Caco-2 (cell line): ENCODE results near the gene ABCC4. TPM values are rescaled to one million over a fixed set of nuclear protein-coding genes. Genes with fewer than 3 reads are reported as not detected.

Source experiments
- BruUV-seq: library from RNA; stranded (reverse); fragments of 400-500 nt; replicated peaks from 2 replicates; lab custom pipeline; 2021; lab: Mats Ljungman, UMichigan
- CTCF ChIA-PET: fragments of 300-600 bp; sonication (Branson Sonifier 250); formaldehyde crosslinking; loops from one replicate; lab custom pipeline; 2022; ENCODE audit warnings: antibody characterized with exemption; lab: Charles Lee
- POLR2A ChIA-PET: fragments of 300-600 bp; sonication (Branson Sonifier 250); formaldehyde crosslinking; loops from one replicate; lab custom pipeline; 2022; ENCODE audit warnings: antibody characterized with exemption; lab: Charles Lee
- DNase-seq, 2 experiments: peaks; one replicate each; pipeline versions ENCODE4 v3.0.0 to v3.0.0-alpha.2; 2020 to 2022
- H3K27me3 ChIP-seq: replicated peaks from 2 replicates; pipeline ENCODE4 v1.6.0; 2011; ENCODE audit warnings: low read length; ENCODE audit not compliant: control insufficient read depth, insufficient read depth
- H3K36me3 ChIP-seq: 2 replicates; pipeline ENCODE4 v1.5.1; 2011; ENCODE audit warnings: low read length; ENCODE audit not compliant: control insufficient read depth, insufficient read depth
- H3K4me1 ChIP-seq: fragments of 250-450 bp; sonication (Bioruptor Pico); 2 replicates; pipeline ENCODE4 v1.5.1; 2020; ENCODE audit warnings: mild to moderate bottlenecking
- H3K4me3 ChIP-seq: 2 replicates; pipeline ENCODE4 v1.5.1; 2011; ENCODE audit warnings: low read depth, mild to moderate bottlenecking, control low read depth, low read length
- H3K9me3 ChIP-seq: fragments of 250-450 bp; sonication (Bioruptor Pico); 2 replicates; pipeline ENCODE4 v1.5.1; 2020; ENCODE audit warnings: mild to moderate bottlenecking, moderate library complexity
- H3K27ac Mint-ChIP-seq: one replicate; pipeline ENCODE4 v1.8.0; 2022; ENCODE audit warnings: mixed read lengths; ENCODE audit not compliant: unreplicated experiment
- H3K27me3 Mint-ChIP-seq: one replicate; pipeline ENCODE4 v1.8.0; 2022; ENCODE audit warnings: mixed read lengths; ENCODE audit not compliant: insufficient read depth, unreplicated experiment
- H3K36me3 Mint-ChIP-seq: one replicate; pipeline ENCODE4 v1.8.0; 2022; ENCODE audit warnings: mild to moderate bottlenecking, mixed read lengths; ENCODE audit not compliant: insufficient read depth, unreplicated experiment
- H3K4me1 Mint-ChIP-seq: one replicate; pipeline ENCODE4 v1.8.0; 2022; ENCODE audit warnings: low read depth, mixed read lengths; ENCODE audit not compliant: unreplicated experiment
- H3K4me3 Mint-ChIP-seq: one replicate; pipeline ENCODE4 v1.8.0; 2022; ENCODE audit warnings: mild to moderate bottlenecking, moderate library complexity, mixed read lengths; ENCODE audit not compliant: unreplicated experiment
- H3K9me3 Mint-ChIP-seq: one replicate; pipeline ENCODE4 v1.8.0; 2022; ENCODE audit warnings: mixed read lengths; ENCODE audit not compliant: unreplicated experiment
- intact Hi-C: fragments of 100-400 bp; cut with micrococcal nuclease; formaldehyde crosslinking; loops from one replicate; pipeline ENCODE4 v1.10.0; 2022; ENCODE audit not compliant: unreplicated experiment
- total RNA-seq: library from RNA; stranded (reverse); gene quantifications from 2 replicates; pipeline ENCODE4 v1.2.3, GENCODE V29; 2022
- TF ChIP-seq, protein P1 (sequence below), 2 experiments: fragments of 200-600 bp in 1 of 2; IDR thresholded peaks; 1 replicate in 1 of 2; 2 replicates in 1 of 2; pipeline versions ENCODE4 v1.5.1 to v1.8.0; 2011 to 2022; ENCODE audit warnings: antibody characterized with exemption in 1 of 2, control low read depth in 1 of 2, inconsistent platforms in 1 of 2, low read depth in 1 of 2, low read length in 1 of 2, mild to moderate bottlenecking in 1 of 2, moderate library complexity in 1 of 2; ENCODE audit not compliant: insufficient read depth in 1 of 2, severe bottlenecking in 1 of 2, unreplicated experiment in 1 of 2

ABCC4 gene
- total RNA-seq, 1 experiment from 2014 or later: 51.9 TPM

DNA sequence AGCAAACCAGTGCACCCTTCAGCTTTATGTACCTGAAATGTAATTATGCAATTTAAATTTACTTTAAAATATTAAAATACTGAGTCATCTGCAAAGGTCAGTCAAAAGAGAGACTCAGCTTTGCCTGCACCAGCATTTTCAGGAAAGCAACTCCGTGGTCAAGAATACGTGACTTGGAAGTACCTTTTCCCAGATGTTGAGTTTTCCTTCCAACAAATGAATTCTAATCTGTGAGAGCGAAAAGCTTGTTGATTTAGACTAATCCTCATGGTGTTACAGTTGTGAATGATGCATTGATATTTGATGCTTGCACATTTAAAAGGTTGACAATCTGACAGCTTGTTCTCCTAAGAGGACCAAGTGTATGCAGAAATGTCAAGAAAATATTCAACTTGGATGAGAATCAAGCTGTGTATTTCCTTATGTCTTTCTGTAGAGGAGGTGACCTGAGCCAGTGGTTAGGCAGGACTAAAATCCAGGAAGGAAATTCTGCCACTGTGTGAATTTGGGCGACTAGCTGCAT lies 270.4 kb downstream of the ABCC4 start:
- CTCF ChIA-PET: no interaction called here
- no peak for DNase-seq

GRCh38 chr13:95027638-95028037 lies 273.6 kb downstream of the ABCC4 start:
- H3K36me3 ChIP-seq: no peaks in the 10 kb centered on the region; the same call in 1 of the 2 replicates
- Mint-ChIP-seq H3K27me3 (no peaks in the 10 kb centered on the region), H3K27ac (no peak overlapping the region), H3K4me3 (no peak overlapping the region), H3K4me1 (peaks cover 6% of the 10 kb centered on the region), H3K9me3 (no peaks in the 10 kb centered on the region), H3K36me3 (peaks cover 24% of the 10 kb centered on the region)
- BruUV-seq: no TSS peak
- no peaks in the 10 kb centered on the region for H3K4me1 ChIP-seq
- no peak for DNase-seq
- H3K27me3 ChIP-seq: no peaks in the 10 kb centered on the region
- intact Hi-C loops: no loop called here
- ChIA-PET CTCF (no interaction called here), POLR2A (no interaction called here)
- H3K4me3 ChIP-seq: no peak overlapping the region
- no peaks in the 10 kb centered on the region; the same call in 1 of the 2 replicates for H3K9me3 ChIP-seq
- TF ChIP-seq, protein P1, sequence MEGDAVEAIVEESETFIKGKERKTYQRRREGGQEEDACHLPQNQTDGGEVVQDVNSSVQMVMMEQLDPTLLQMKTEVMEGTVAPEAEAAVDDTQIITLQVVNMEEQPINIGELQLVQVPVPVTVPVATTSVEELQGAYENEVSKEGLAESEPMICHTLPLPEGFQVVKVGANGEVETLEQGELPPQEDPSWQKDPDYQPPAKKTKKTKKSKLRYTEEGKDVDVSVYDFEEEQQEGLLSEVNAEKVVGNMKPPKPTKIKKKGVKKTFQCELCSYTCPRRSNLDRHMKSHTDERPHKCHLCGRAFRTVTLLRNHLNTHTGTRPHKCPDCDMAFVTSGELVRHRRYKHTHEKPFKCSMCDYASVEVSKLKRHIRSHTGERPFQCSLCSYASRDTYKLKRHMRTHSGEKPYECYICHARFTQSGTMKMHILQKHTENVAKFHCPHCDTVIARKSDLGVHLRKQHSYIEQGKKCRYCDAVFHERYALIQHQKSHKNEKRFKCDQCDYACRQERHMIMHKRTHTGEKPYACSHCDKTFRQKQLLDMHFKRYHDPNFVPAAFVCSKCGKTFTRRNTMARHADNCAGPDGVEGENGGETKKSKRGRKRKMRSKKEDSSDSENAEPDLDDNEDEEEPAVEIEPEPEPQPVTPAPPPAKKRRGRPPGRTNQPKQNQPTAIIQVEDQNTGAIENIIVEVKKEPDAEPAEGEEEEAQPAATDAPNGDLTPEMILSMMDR (IDR thresholded peaks at IDR 0.05; ENCODE audit: insufficient read depth in 1 of 2, low read depth in 1 of 2, low read length in 1 of 2, severe bottlenecking in 1 of 2, unreplicated experiment in 1 of 2): no peak

More for the DNA sequence above, 270.4 kb downstream of the ABCC4 start:
- Mint-ChIP-seq H3K4me3 (no peak overlapping the region), H3K27ac (no peak overlapping the region), H3K27me3 (no peaks in the 10 kb centered on the region), H3K4me1 (no peaks in the 10 kb centered on the region), H3K9me3 (no peaks in the 10 kb centered on the region), H3K36me3 (peaks cover 18% of the 10 kb centered on the region)
- H3K4me3 ChIP-seq: no peak overlapping the region
- TF ChIP-seq, protein P1 (IDR thresholded peaks at IDR 0.05; ENCODE audit: insufficient read depth in 1 of 2, low read depth in 1 of 2, low read length in 1 of 2, severe bottlenecking in 1 of 2, unreplicated experiment in 1 of 2): no peak
- no peaks in the 10 kb centered on the region; the same call in 1 of the 2 replicates for H3K9me3 ChIP-seq
- intact Hi-C loops: no loop called here
- H3K27me3 ChIP-seq: no peaks in the 10 kb centered on the region
- no peaks in the 10 kb centered on the region; the same call in 1 of the 2 replicates for H3K36me3 ChIP-seq
- POLR2A ChIA-PET: no interaction called here
- no peaks in the 10 kb centered on the region for H3K4me1 ChIP-seq
- no TSS peak for BruUV-seq

GRCh38 chr13:95025116-95025515 lies 276.1 kb downstream of the ABCC4 start:
- Histone ChIP-seq H3K4me1 (no peaks in the 10 kb centered on the region), H3K4me3 (no peak overlapping the region), H3K36me3 (no peaks in the 10 kb centered on the region; the same call in 1 of the 2 replicates), H3K27me3 (no peaks in the 10 kb centered on the region), H3K9me3 (no peaks in the 10 kb centered on the region; the same call in 1 of the 2 replicates)
- DNase-seq: no peak
- peaks cover 6% of the 10 kb centered on the region for H3K4me1 Mint-ChIP-seq
- intact Hi-C loops: no loop called here
- TF ChIP-seq, protein P1 (IDR thresholded peaks at IDR 0.05; ENCODE audit: insufficient read depth in 1 of 2, low read depth in 1 of 2, low read length in 1 of 2, severe bottlenecking in 1 of 2, unreplicated experiment in 1 of 2): no peak
- no peak overlapping the region for H3K27ac Mint-ChIP-seq
- H3K9me3 Mint-ChIP-seq: no peaks in the 10 kb centered on the region
- CTCF ChIA-PET: no interaction called here
- H3K4me3 Mint-ChIP-seq: no peak overlapping the region
- no TSS peak for BruUV-seq
- POLR2A ChIA-PET: no interaction called here
- no peaks in the 10 kb centered on the region for H3K27me3 Mint-ChIP-seq
- H3K36me3 Mint-ChIP-seq: peaks cover 23% of the 10 kb centered on the region
